GM23248 (cell line): ENCODE measurements around the gene RFX3. TPM values are rescaled to one million over a fixed set of nuclear protein-coding genes. Genes with fewer than 3 reads are reported as not detected.

ENCODE experiments used
- DNase-seq: peaks from one replicate; pipeline ENCODE4 v3.0.0-alpha.2; 2015
- H2AFZ ChIP-seq: fragments of 200-600 bp; sonication (generic); 2 replicates; pipeline ENCODE4 v1.6.1; 2016; ENCODE audit warnings: antibody characterized with exemption
- H3F3A ChIP-seq: fragments of 200-600 bp; sonication (generic); 2 replicates; pipeline ENCODE4 v1.6.1; 2016; ENCODE audit warnings: mild to moderate bottlenecking, antibody characterized with exemption, mixed run types; ENCODE audit not compliant: insufficient read depth
- H3K27ac ChIP-seq: fragments of 200-600 bp; sonication (generic); 2 replicates; pipeline ENCODE4 v1.5.1; 2016; ENCODE audit warnings: mild to moderate bottlenecking
- H3K27me3 ChIP-seq: fragments of 200-600 bp; sonication (generic); replicated peaks from 2 replicates; pipeline ENCODE4 v1.6.1; 2016; ENCODE audit warnings: mild to moderate bottlenecking; ENCODE audit not compliant: insufficient read depth
- H3K36me3 ChIP-seq: fragments of 200-600 bp; sonication (generic); 2 replicates; pipeline ENCODE4 v1.6.1; 2016; ENCODE audit warnings: low read depth, mild to moderate bottlenecking
- H3K4me1 ChIP-seq: fragments of 200-600 bp; sonication (generic); 2 replicates; pipeline ENCODE4 v1.6.1; 2016; ENCODE audit warnings: mild to moderate bottlenecking; ENCODE audit not compliant: insufficient read depth
- H3K4me2 ChIP-seq: fragments of 200-600 bp; sonication (generic); one replicate; pipeline ENCODE4 v1.6.1; 2016; ENCODE audit warnings: mild to moderate bottlenecking; ENCODE audit not compliant: unreplicated experiment
- H3K4me3 ChIP-seq: fragments of 200-600 bp; sonication (generic); 2 replicates; pipeline ENCODE4 v1.5.1; 2016; ENCODE audit warnings: mild to moderate bottlenecking
- H3K79me2 ChIP-seq: fragments of 200-600 bp; sonication (generic); 2 replicates; pipeline ENCODE4 v1.6.1; 2016; ENCODE audit warnings: mild to moderate bottlenecking; ENCODE audit not compliant: insufficient read depth
- H3K9ac ChIP-seq: fragments of 200-600 bp; sonication (generic); 2 replicates; pipeline ENCODE4 v1.6.1; 2016; ENCODE audit warnings: mild to moderate bottlenecking
- H3K9me2 ChIP-seq: fragments of 200-600 bp; sonication (generic); 2 replicates; pipeline ENCODE4 v1.6.1; 2016; ENCODE audit warnings: mixed run types, mild to moderate bottlenecking, moderate library complexity; ENCODE audit not compliant: insufficient read depth
- H3K9me3 ChIP-seq: fragments of 200-600 bp; sonication (generic); one replicate; pipeline ENCODE4 v1.6.1; 2017; ENCODE audit warnings: low read depth
- H4K20me1 ChIP-seq: fragments of 200-600 bp; sonication (generic); 2 replicates; pipeline ENCODE4 v1.6.0; 2016; ENCODE audit not compliant: insufficient read depth
- EZH2 ChIP-seq: fragments of 200-600 bp; sonication (generic); IDR thresholded peaks from 2 replicates; pipeline ENCODE4 v1.6.1; 2018; ENCODE audit warnings: antibody characterized with exemption, mild to moderate bottlenecking; ENCODE audit not compliant: insufficient read depth, poor library complexity, severe bottlenecking
- EZH2phosphoT487 ChIP-seq: fragments of 200-600 bp; sonication (generic); IDR thresholded peaks from 2 replicates; pipeline ENCODE4 v1.6.1; 2018; ENCODE audit warnings: antibody characterized with exemption, moderate library complexity, mild to moderate bottlenecking, low read depth; ENCODE audit not compliant: insufficient read depth
- WGBS, 2 experiments: methylation state at CpG; one replicate each; pipeline ENCODE4 v1.1.6; 2015 to 2017; ENCODE audit warnings: low lambda C conversion rate in 2 of 2, low coverage in 1 of 2; ENCODE audit errors: missing lambda C conversion rate in 2 of 2; 5-methylcytosine and 5-hydroxymethylcytosine counted together
- in situ Hi-C: fragments of 300-500 bp; cut with MboI; formaldehyde crosslinking; loops from 2 replicates; pipeline ENCODE4 v1.15.0; 2020
- polyA plus RNA-seq: library from polyadenylated mRNA; unstranded; fragments of >200 nt; fragmentation: Nextera tagmentation; extraction: Ambion mirVana; gene quantifications from 2 replicates; pipeline ENCODE4 v1.2.1, GENCODE V29; 2016
- total RNA-seq: library from RNA; depleted of rRNA; stranded (reverse); fragments of >200 nt; shearing (Covaris generic); gene quantifications from 2 replicates; pipeline ENCODE4 v1.2.3, GENCODE V29; 2014

The RFX3 gene
- total and polyA plus RNA-seq, 2 experiments from 2014 or later, result 0.80 to 1.9 TPM

- in situ Hi-C loops, result no loop called here
- Histone ChIP-seq H3K27me3 (no peaks in the 10 kb centered on the region), H3K36me3 (no peaks in the 10 kb centered on the region), H2AFZ (no peak overlapping the region), H3K9me2 (no peaks in the 10 kb centered on the region), H3K4me2 (no peak overlapping the region), H3K9ac (no peak overlapping the region), H3K79me2 (no peaks in the 10 kb centered on the region), H3K9me3 (no peaks in the 10 kb centered on the region), H3K4me3 (no peak overlapping the region), H3K27ac (no peak overlapping the region), H3F3A (no peaks in the 10 kb centered on the region), H4K20me1 (no peaks in the 10 kb centered on the region), H3K4me1 (no peaks in the 10 kb centered on the region)
- DNase-seq, result no peak
- 96% methylated on average over 1 of the region's 1 CpG for WGBS, 2 experiments
- TF ChIP-seq EZH2, result no peak
- no peak for TF ChIP-seq EZH2phosphoT487
Observed at GRCh38 chr9:3451956-3452355, 73.8 kb downstream of the RFX3 start.

GRCh38 chr9:3447788-3448187 is 78.0 kb downstream of the RFX3 start:
- Histone ChIP-seq H4K20me1 (no peaks in the 10 kb centered on the region), H3K27ac (no peak overlapping the region), H2AFZ (no peak overlapping the region), H3K27me3 (no peaks in the 10 kb centered on the region), H3K4me3 (no peak overlapping the region), H3K36me3 (no peaks in the 10 kb centered on the region), H3K4me2 (no peak overlapping the region), H3K4me1 (peaks cover 5% of the 10 kb centered on the region; the same call in 1 of the 2 replicates), H3K9ac (no peak overlapping the region), H3K9me3 (no peaks in the 10 kb centered on the region), H3F3A (no peaks in the 10 kb centered on the region), H3K79me2 (no peaks in the 10 kb centered on the region), H3K9me2 (no peaks in the 10 kb centered on the region)
- no peak for DNase-seq
- 46 to 50% methylated on average over 1 of the region's 1 CpG for WGBS, 2 experiments
- in situ Hi-C loops, result loop anchor here (10.0 kb wide), 1 partner anchor 583 kb away; no protein-coding TSS in a partner anchor
- TF ChIP-seq EZH2 (no peak), EZH2phosphoT487 (no peak)

GRCh38 chr9:3447143-3447542 is 78.7 kb downstream of the RFX3 start:
- Histone ChIP-seq H3K27ac (no peak overlapping the region), H3K36me3 (no peaks in the 10 kb centered on the region), H3K79me2 (no peaks in the 10 kb centered on the region), H3K27me3 (no peaks in the 10 kb centered on the region), H3K4me3 (no peak overlapping the region), H3K9me3 (no peaks in the 10 kb centered on the region), H3F3A (no peaks in the 10 kb centered on the region), H3K4me2 (no peak overlapping the region), H4K20me1 (no peaks in the 10 kb centered on the region), H3K4me1 (peaks cover 5% of the 10 kb centered on the region; the same call in 1 of the 2 replicates), H2AFZ (no peak overlapping the region), H3K9ac (no peak overlapping the region), H3K9me2 (no peaks in the 10 kb centered on the region)
- no peak for TF ChIP-seq EZH2phosphoT487
- no peak for TF ChIP-seq EZH2
- DNase-seq, result no peak
- in situ Hi-C loops, result loop anchor here (10.0 kb wide), 1 partner anchor 582 kb away; no protein-coding TSS in a partner anchor
- WGBS, 2 experiments, result 91 to 97% methylated on average over 1 of the region's 1 CpG

- H3K9ac ChIP-seq, result no peak overlapping the region
- peaks cover 5% of the 10 kb centered on the region; the same call in 1 of the 2 replicates for H3K4me1 ChIP-seq
- no peak for DNase-seq
- no peaks in the 10 kb centered on the region for H3K36me3 ChIP-seq
- TF ChIP-seq EZH2phosphoT487 (no peak), EZH2 (no peak)
- no peaks in the 10 kb centered on the region for H3K9me3 ChIP-seq
- H3K9me2 ChIP-seq, result no peaks in the 10 kb centered on the region
- in situ Hi-C loops, result loop anchor here (10.0 kb wide), 1 partner anchor 582 kb away; no protein-coding TSS in a partner anchor
- no peak overlapping the region for H3K4me2 ChIP-seq
- no peaks in the 10 kb centered on the region for H3F3A ChIP-seq
- H3K79me2 ChIP-seq, result no peaks in the 10 kb centered on the region
- H3K27me3 ChIP-seq, result no peaks in the 10 kb centered on the region
- H3K27ac ChIP-seq, result no peak overlapping the region
- H2AFZ ChIP-seq, result no peak overlapping the region
- H4K20me1 ChIP-seq, result no peaks in the 10 kb centered on the region
- H3K4me3 ChIP-seq, result no peak overlapping the region
Observed at GRCh38 chr9:3446313-3446712, 79.5 kb downstream of the RFX3 start.

GRCh38 chr9:3444016-3444415 is 81.8 kb downstream of the RFX3 start:
- 97 to 100% methylated on average over 1 of the region's 1 CpG for WGBS, 2 experiments
- Histone ChIP-seq H3K9me2 (no peaks in the 10 kb centered on the region), H3K27me3 (no peaks in the 10 kb centered on the region), H2AFZ (no peak overlapping the region), H3K9me3 (no peaks in the 10 kb centered on the region), H3K9ac (no peak overlapping the region), H3F3A (no peaks in the 10 kb centered on the region), H3K4me1 (peaks cover 5% of the 10 kb centered on the region; the same call in 1 of the 2 replicates), H3K36me3 (no peaks in the 10 kb centered on the region), H4K20me1 (no peaks in the 10 kb centered on the region), H3K4me2 (no peak overlapping the region), H3K27ac (no peak overlapping the region), H3K79me2 (no peaks in the 10 kb centered on the region), H3K4me3 (no peak overlapping the region)
- DNase-seq, result no peak
- TF ChIP-seq EZH2, result no peak
- TF ChIP-seq EZH2phosphoT487, result no peak
- in situ Hi-C loops, result loop anchor here (10.0 kb wide), 1 partner anchor 579 kb away; no protein-coding TSS in a partner anchor
